NCI-H2227 treated with DMSO at 0.1 percent for 48 hours (cell line): ENCODE data around the gene TRIM63.

Experiments
- DNase-seq: peaks from one replicate; lab custom pipeline; 2025; lab: John Stamatoyannopoulos, UW

TRIM63 gene

GRCh38 chr1:26084844-26085243, 17.4 kb upstream of the TRIM63 start:
- no peak for DNase-seq

GRCh38 chr1:26084091-26084561, 16.7 kb upstream of the TRIM63 start:
- DNase-seq = no peak

GRCh38 chr1:26083208-26083607, 15.8 kb upstream of the TRIM63 start:
- DNase-seq = no peak

- no peak for DNase-seq
Measured at GRCh38 chr1:26082020-26082350, 14.6 kb upstream of the TRIM63 start.

GRCh38 chr1:26081267-26082019, 14.0 kb upstream of the TRIM63 start:
- no peak for DNase-seq

GRCh38 chr1:26079960-26080814, 12.8 kb upstream of the TRIM63 start:
- no peak for DNase-seq

GRCh38 chr1:26079178-26079563, 11.7 kb upstream of the TRIM63 start:
- no peak for DNase-seq

- DNase-seq = no peak
Measured at GRCh38 chr1:26078286-26079177, 11.1 kb upstream of the TRIM63 start.

- no peak for DNase-seq
Measured at GRCh38 chr1:26077524-26077923, 10.1 kb upstream of the TRIM63 start.

- DNase-seq = no peak
Measured at GRCh38 chr1:26075421-26076144, 8.2 kb upstream of the TRIM63 start.

- no peak for DNase-seq
Measured at GRCh38 chr1:26072305-26072704, 4.9 kb upstream of the TRIM63 start.

GRCh38 chr1:26070963-26071342, 3.5 kb upstream of the TRIM63 start:
- no peak for DNase-seq

- DNase-seq = no peak
Measured at GRCh38 chr1:26070296-26070962, 3.0 kb upstream of the TRIM63 start.

GRCh38 chr1:26069941-26070295, 2.5 kb upstream of the TRIM63 start:
- no peak for DNase-seq

- DNase-seq = no peak
Measured at GRCh38 chr1:26066857-26067256, 573 bp downstream of the TRIM63 start.

GRCh38 chr1:26066160-26066559, 1.3 kb downstream of the TRIM63 start:
- DNase-seq = no peak

- DNase-seq = no peak
Measured at GRCh38 chr1:26064553-26064952, 2.9 kb downstream of the TRIM63 start.

- DNase-seq = no peak
Measured at GRCh38 chr1:26060832-26061574, 6.4 kb downstream of the TRIM63 start.

GRCh38 chr1:26059906-26060305, 7.5 kb downstream of the TRIM63 start:
- DNase-seq = no peak

- DNase-seq = no peak
Measured at GRCh38 chr1:26058052-26058595, 9.3 kb downstream of the TRIM63 start.
